Gastroesophageal sphincter (tissue), 4 donors: ENCODE results near the gene R3HCC1L. TPM values are rescaled to one million over a fixed set of nuclear protein-coding genes. Genes with fewer than 3 reads are reported as not detected.

Source experiments
- ATAC-seq: fragments of 150-250 bp; one replicate; pipeline ENCODE4 v1.9.1; 2016; ENCODE audit warnings: mild to moderate bottlenecking, moderate library complexity
- H3K27ac ChIP-seq, 4 donors: fragments of 200-600 bp; sonication (generic) in 3 of 4; 1 replicate in 3 of 4; 2 replicates in 1 of 4; pipeline ENCODE4 v1.5.1; 2016 to 2019
- H3K27me3 ChIP-seq: fragments of 200-600 bp; sonication (generic); one replicate; pipeline ENCODE4 v1.5.1; 2019
- H3K36me3 ChIP-seq, 2 donors: fragments of 200-600 bp; sonication (generic); one replicate each; pipeline ENCODE4 v1.5.1; 2019; ENCODE audit warnings: control low read depth in 1 of 2
- H3K4me1 ChIP-seq, 3 donors: fragments of 200-600 bp; sonication (generic); 1 replicate in 2 of 3; 2 replicates in 1 of 3; pipeline ENCODE4 v1.5.1; 2016 to 2019; ENCODE audit warnings: control low read depth in 2 of 3
- H3K4me3 ChIP-seq, 2 donors: fragments of 200-600 bp; sonication (generic); one replicate each; pipeline ENCODE4 v1.5.1; 2019; ENCODE audit warnings: mild to moderate bottlenecking in 1 of 2, moderate library complexity in 1 of 2
- H3K9me3 ChIP-seq, 3 donors: fragments of 200-600 bp; sonication (generic); one replicate each; pipeline ENCODE4 v1.5.1; 2017 to 2019; ENCODE audit warnings: control low read depth in 2 of 3
- EP300 ChIP-seq: sonication (generic); formaldehyde crosslinking; IDR thresholded peaks from one replicate; pipeline ENCODE4 v1.6.1; 2017; ENCODE audit warnings: antibody characterized with exemption, mild to moderate bottlenecking
- POLR2A ChIP-seq, 2 donors: fragments of 450-650 bp; IDR thresholded peaks; one replicate each; pipeline ENCODE4 v1.6.1; 2017; ENCODE audit warnings: antibody characterized with exemption in 2 of 2, mild to moderate bottlenecking in 2 of 2, moderate library complexity in 1 of 2
- POLR2AphosphoS5 ChIP-seq: sonication (generic); formaldehyde crosslinking; IDR thresholded peaks from one replicate; pipeline ENCODE4 v1.6.1; 2017; ENCODE audit warnings: antibody characterized with exemption
- WGBS, 2 donors: methylation state at CpG; one replicate each; pipeline ENCODE4 v1.1.5; 2018; ENCODE audit warnings: low coverage in 1 of 2; 5-methylcytosine and 5-hydroxymethylcytosine counted together
- total RNA-seq, 4 donors: library from RNA; depleted of rRNA; stranded (reverse); fragments of >200 nt; gene quantifications; one replicate each; pipeline ENCODE4 v1.1.0, GENCODE V29; 2016
- TF ChIP-seq, protein P1 (sequence below), 4 experiments: fragments of 200-600 bp in 2 of 4; fragments of 450-650 bp in 2 of 4; sonication (generic) in 1 of 4; IDR thresholded peaks; one replicate each; pipeline ENCODE4 v1.5.1; 2017 to 2019; ENCODE audit warnings: antibody characterized with exemption in 4 of 4, mild to moderate bottlenecking in 2 of 4, moderate library complexity in 2 of 4

R3HCC1L gene
- total RNA-seq, 4 donors from 2014 or later: 9.0 to 15.4 (median 13.7) TPM

DNA sequence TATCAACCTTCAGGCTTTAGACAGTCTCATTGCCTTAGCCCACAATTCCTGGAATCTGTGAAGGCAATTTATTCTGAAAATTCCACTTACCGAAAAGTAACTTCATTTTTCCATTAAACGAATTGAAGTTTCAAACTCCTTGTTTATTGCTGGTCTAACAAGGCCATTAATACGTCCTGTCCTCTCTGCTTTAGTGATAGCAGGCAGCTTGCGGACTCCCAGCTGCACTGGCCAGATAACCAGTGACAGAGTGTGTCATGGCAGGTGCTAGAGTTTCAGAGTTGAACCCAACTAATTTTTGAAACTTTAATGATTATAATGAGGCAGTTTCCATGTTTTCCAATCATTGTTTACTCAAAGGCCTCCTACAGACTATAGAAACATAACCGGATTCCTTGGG is 102.4 kb downstream of the R3HCC1L start:
- ATAC-seq: no peak
- H3K9me3 ChIP-seq: no peaks in the 10 kb centered on the region
- H3K4me3 ChIP-seq: no peak overlapping the region
- peaks cover 0 to 59% of the 10 kb centered on the region in 2 donors for H3K36me3 ChIP-seq
- no peak overlapping the region for H3K27ac ChIP-seq
- TF ChIP-seq POLR2AphosphoS5 (no peak), EP300 (no peak), POLR2A (IDR thresholded peaks at IDR 0.05) (no peak)
- TF ChIP-seq, protein P1, sequence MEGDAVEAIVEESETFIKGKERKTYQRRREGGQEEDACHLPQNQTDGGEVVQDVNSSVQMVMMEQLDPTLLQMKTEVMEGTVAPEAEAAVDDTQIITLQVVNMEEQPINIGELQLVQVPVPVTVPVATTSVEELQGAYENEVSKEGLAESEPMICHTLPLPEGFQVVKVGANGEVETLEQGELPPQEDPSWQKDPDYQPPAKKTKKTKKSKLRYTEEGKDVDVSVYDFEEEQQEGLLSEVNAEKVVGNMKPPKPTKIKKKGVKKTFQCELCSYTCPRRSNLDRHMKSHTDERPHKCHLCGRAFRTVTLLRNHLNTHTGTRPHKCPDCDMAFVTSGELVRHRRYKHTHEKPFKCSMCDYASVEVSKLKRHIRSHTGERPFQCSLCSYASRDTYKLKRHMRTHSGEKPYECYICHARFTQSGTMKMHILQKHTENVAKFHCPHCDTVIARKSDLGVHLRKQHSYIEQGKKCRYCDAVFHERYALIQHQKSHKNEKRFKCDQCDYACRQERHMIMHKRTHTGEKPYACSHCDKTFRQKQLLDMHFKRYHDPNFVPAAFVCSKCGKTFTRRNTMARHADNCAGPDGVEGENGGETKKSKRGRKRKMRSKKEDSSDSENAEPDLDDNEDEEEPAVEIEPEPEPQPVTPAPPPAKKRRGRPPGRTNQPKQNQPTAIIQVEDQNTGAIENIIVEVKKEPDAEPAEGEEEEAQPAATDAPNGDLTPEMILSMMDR (IDR thresholded peaks at IDR 0.05): no peak
- WGBS, 2 donors: 75 to 80% methylated on average over 2 to 5 of the region's 5 CpGs
- H3K27me3 ChIP-seq: no peaks in the 10 kb centered on the region
- H3K4me1 ChIP-seq: no peaks in the 10 kb centered on the region

DNA sequence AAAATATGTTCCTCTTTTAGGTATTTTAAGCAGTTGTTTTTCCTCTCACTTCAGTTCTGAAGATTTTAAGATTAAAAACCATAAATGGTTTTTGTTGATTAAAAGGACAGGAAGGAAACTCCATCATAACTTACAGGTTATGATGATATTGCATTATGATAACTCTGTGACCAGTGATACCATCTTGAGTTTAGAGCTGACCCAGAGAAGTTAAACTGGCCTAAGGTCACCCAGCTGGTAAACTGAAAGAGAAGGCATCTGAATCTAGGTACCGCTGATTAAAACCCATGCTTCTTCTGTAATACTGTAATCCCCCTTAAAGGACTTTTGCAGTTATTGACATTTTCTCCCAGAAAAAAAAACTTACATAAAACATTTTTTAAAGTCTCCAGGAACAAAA is 103.9 kb downstream of the R3HCC1L start:
- no peaks in the 10 kb centered on the region for H3K27me3 ChIP-seq
- H3K36me3 ChIP-seq: peaks cover 0 to 63% of the 10 kb centered on the region in 2 donors
- no peak for ATAC-seq
- no peak overlapping the region for H3K27ac ChIP-seq
- no peaks in the 10 kb centered on the region for H3K9me3 ChIP-seq
- no peak overlapping the region for H3K4me3 ChIP-seq
- WGBS, 2 donors: 88 to 100% methylated on average over 1 of the region's 1 CpG
- H3K4me1 ChIP-seq: peaks cover 0 to 5% (median 0%) of the 10 kb centered on the region in 3 donors
- TF ChIP-seq POLR2AphosphoS5 (no peak), POLR2A (IDR thresholded peaks at IDR 0.05) (no peak), EP300 (no peak)
- TF ChIP-seq, protein P1 (IDR thresholded peaks at IDR 0.05): no peak

DNA sequence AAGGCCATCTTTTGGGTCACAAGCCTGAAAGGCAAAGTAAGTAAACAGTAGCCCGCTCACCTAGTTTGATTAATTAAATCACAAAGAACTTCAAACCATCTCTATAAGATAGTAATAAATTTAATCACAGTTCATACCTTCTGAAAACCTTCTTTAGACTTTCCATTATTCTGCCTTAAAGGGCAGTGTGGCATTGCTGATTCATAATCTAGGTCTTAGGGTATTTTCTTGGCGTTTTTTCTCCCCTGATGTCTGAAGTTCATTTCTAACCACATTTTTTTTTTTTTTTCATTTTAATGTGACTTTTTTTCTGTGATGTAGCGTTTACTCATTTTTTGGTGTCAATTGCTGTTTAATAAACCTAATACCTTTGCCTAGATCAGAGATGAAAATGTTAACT is 106.1 kb downstream of the R3HCC1L start:
- 88 to 94% methylated on average over 3 of the region's 3 CpGs for WGBS, 2 donors
- H3K36me3 ChIP-seq: peaks cover 0 to 74% of the 10 kb centered on the region in 2 donors
- ATAC-seq: no peak

DNA sequence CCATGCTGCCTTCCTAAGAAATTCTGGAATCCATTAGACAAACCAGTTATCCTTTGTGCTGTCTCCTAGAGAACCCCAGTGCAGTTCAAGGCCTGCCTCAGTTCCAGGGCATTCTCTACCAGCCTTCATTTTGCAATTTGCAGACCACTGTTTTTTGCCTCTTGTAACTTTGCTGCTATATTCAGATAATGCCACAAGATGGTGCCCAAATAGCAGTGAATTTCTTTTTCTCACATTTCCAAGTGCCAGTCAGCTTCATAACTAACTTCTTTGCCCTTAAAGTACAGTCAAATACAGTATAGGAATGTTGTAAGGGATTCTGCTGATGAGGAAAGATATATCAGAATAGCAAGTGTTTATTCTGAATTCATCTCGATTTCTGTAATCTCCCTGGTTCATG is 108.4 kb downstream of the R3HCC1L start:
- Histone ChIP-seq H3K4me3 (no peak overlapping the region), H3K27me3 (no peaks in the 10 kb centered on the region), H3K9me3 (no peaks in the 10 kb centered on the region), H3K27ac (no peak overlapping the region), H3K4me1 (peaks cover 0 to 44% (median 12%) of the 10 kb centered on the region in 3 donors), H3K36me3 (peaks cover 0 to 74% of the 10 kb centered on the region in 2 donors)
- no peak for ATAC-seq
- 64 to 67% methylated on average over 1 of the region's 1 CpG for WGBS, 2 donors
- no peak for TF ChIP-seq POLR2A (IDR thresholded peaks at IDR 0.05)
- TF ChIP-seq, protein P1 (IDR thresholded peaks at IDR 0.05): peak; percentile 13 to 54 (median 43)

More for the DNA sequence above, 106.1 kb downstream of the R3HCC1L start:
- Histone ChIP-seq H3K4me3 (no peak overlapping the region), H3K27me3 (no peaks in the 10 kb centered on the region), H3K9me3 (no peaks in the 10 kb centered on the region), H3K27ac (no peak overlapping the region), H3K4me1 (peaks cover 0 to 25% (median 12%) of the 10 kb centered on the region in 3 donors)
- no peak for TF ChIP-seq EP300
- no peak for TF ChIP-seq POLR2AphosphoS5
- TF ChIP-seq, protein P1 (IDR thresholded peaks at IDR 0.05): no peak
- no peak for TF ChIP-seq POLR2A (IDR thresholded peaks at IDR 0.05)

DNA sequence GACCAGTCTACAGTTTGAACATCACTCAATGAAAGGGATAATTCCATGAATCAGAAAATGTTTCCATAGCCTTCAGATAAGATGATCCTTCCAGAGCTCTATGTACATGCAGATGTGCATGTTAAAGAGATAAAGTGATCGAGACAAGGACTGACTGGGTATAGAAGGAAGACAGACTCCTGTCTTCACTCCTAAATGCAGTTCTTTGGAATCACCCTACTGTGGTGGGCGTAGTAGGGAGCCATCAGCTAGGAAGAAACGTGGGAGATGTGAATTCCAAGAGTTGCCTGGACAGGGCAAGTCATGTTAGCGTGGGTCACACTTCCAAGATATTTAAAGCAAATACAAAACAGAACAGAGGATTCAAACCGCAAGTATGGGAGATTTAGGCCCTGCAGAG is 109.7 kb downstream of the R3HCC1L start:
- WGBS, 2 donors: 29 to 74% methylated on average over 2 to 5 of the region's 5 CpGs
- H3K4me1 ChIP-seq: peaks cover 0 to 44% (median 12%) of the 10 kb centered on the region in 3 donors

More for the DNA sequence above, 109.7 kb downstream of the R3HCC1L start:
- Histone ChIP-seq H3K36me3 (peaks cover 0 to 79% of the 10 kb centered on the region in 2 donors), H3K27me3 (no peaks in the 10 kb centered on the region), H3K9me3 (no peaks in the 10 kb centered on the region), H3K4me3 (no peak overlapping the region), H3K27ac (peak overlapping the region in 3 of 4 donors; percentile 12 to 58 (median 55))
- no peak for ATAC-seq
- TF ChIP-seq EP300 (no peak), POLR2AphosphoS5 (no peak)
- TF ChIP-seq, protein P1 (IDR thresholded peaks at IDR 0.05): no peak
